SK-N-SH (cell line): ENCODE results near the gene PGD. TPM values are rescaled to one million over a fixed set of nuclear protein-coding genes. Genes with fewer than 3 reads are reported as not detected.
A peak's percentile ranks its signal among the peaks of the same experiment; 100 is the strongest.

Experiments
- CTCF ChIA-PET: fragments of 300-600, 350-600 bp; formaldehyde crosslinking; extraction: SDS; loops from one replicate; lab custom pipeline; 2021; lab: Yijun Ruan, JAX
- POLR2A ChIA-PET: fragments of 350-600 bp; sonication (Branson Sonifier 250); formaldehyde crosslinking; extraction: SDS; loops from one replicate; lab custom pipeline; 2020; ENCODE audit warnings: antibody characterized with exemption, inconsistent platforms; lab: Yijun Ruan, JAX
- DNase-seq: peaks from one replicate; pipeline ENCODE4 v3.0.0; 2012
- H2AFZ ChIP-seq: fragments of 200-600 bp; sonication (generic); 2 replicates; pipeline ENCODE4 v1.8.1; 2016; ENCODE audit warnings: antibody characterized with exemption, mild to moderate bottlenecking, low read depth
- H3F3A ChIP-seq: fragments of 200-600 bp; sonication (generic); replicated peaks from 2 replicates; pipeline ENCODE3; 2016; ENCODE audit warnings: antibody characterized with exemption, mild to moderate bottlenecking; ENCODE audit not compliant: insufficient read depth
- H3K27ac ChIP-seq, 2 experiments: fragments of 200-500 bp in 1 of 2; fragments of 200-600 bp in 1 of 2; sonication (Bioruptor generic) in 1 of 2; sonication (generic), shearing (Covaris generic) in 1 of 2; 2 replicates each; pipeline versions ENCODE4 v1.5.1 to v1.6.1; 2014 to 2016; ENCODE audit warnings: low read depth in 2 of 2, inconsistent platforms in 1 of 2, low read length in 1 of 2, mild to moderate bottlenecking in 1 of 2, mixed read lengths in 1 of 2
- H3K27me3 ChIP-seq: fragments of 200-600 bp; sonication (generic), shearing (Covaris generic); 2 replicates; pipeline ENCODE4 v1.6.1; 2016; ENCODE audit warnings: mixed run types; ENCODE audit not compliant: insufficient read depth
- H3K36me3 ChIP-seq, 2 experiments: fragments of 200-500 bp in 1 of 2; fragments of 200-600 bp in 1 of 2; sonication (Bioruptor generic) in 1 of 2; sonication (generic) in 1 of 2; replicated peaks in 1 of 2; 2 replicates each; pipeline versions ENCODE3 to v1.5.1; 2014 to 2016; ENCODE audit warnings: low read length in 1 of 2, mild to moderate bottlenecking in 1 of 2; ENCODE audit not compliant: insufficient read depth in 2 of 2, control insufficient read depth in 1 of 2
- H3K4me1 ChIP-seq, 2 experiments: fragments of 200-500 bp in 1 of 2; fragments of 200-600 bp in 1 of 2; sonication (Bioruptor generic) in 1 of 2; sonication (generic), shearing (Covaris generic) in 1 of 2; 2 replicates each; pipeline versions ENCODE4 v1.5.1 to v1.6.1; 2014 to 2016; ENCODE audit warnings: low read depth in 1 of 2, low read length in 1 of 2, mixed run types in 1 of 2; ENCODE audit not compliant: insufficient read depth in 2 of 2, control insufficient read depth in 1 of 2
- H3K4me2 ChIP-seq: fragments of 200-600 bp; sonication (generic), shearing (Covaris generic); 2 replicates; pipeline ENCODE4 v1.6.1; 2017; ENCODE audit warnings: mixed run types
- H3K4me3 ChIP-seq, 2 experiments: fragments of 200-500 bp in 1 of 2; fragments of 200-600 bp in 1 of 2; sonication (Bioruptor generic) in 1 of 2; sonication (generic), shearing (Covaris generic) in 1 of 2; 2 replicates each; pipeline versions ENCODE4 v1.5.1 to v1.8.1; 2014 to 2016; ENCODE audit warnings: low read depth in 2 of 2, inconsistent platforms in 1 of 2, low read length in 1 of 2, mild to moderate bottlenecking in 1 of 2, mixed read lengths in 1 of 2, moderate library complexity in 1 of 2
- H3K79me2 ChIP-seq: fragments of 200-600 bp; sonication (generic); 2 replicates; pipeline ENCODE4 v1.8.1; 2017; ENCODE audit warnings: mild to moderate bottlenecking; ENCODE audit not compliant: insufficient read depth
- H3K9ac ChIP-seq: fragments of 200-600 bp; sonication (generic); 2 replicates; pipeline ENCODE4 v1.6.1; 2017; ENCODE audit warnings: mixed run types
- H3K9me2 ChIP-seq: fragments of 200-600 bp; sonication (generic); 2 replicates; pipeline ENCODE4 v1.6.1; 2017; ENCODE audit warnings: mixed run types
- H3K9me3 ChIP-seq: fragments of 200-600 bp; sonication (generic); 2 replicates; pipeline ENCODE4 v1.6.1; 2017; ENCODE audit warnings: mixed run types, mild to moderate bottlenecking, moderate library complexity
- H4K20me1 ChIP-seq: fragments of 200-600 bp; sonication (generic); 2 replicates; pipeline ENCODE4 v1.6.1; 2017; ENCODE audit warnings: mild to moderate bottlenecking, mixed run types; ENCODE audit not compliant: insufficient read depth
- CHD2 ChIP-seq: fragments of 150-350 bp; IDR thresholded peaks from 2 replicates; pipeline ENCODE4 v1.6.1; 2018; ENCODE audit warnings: low read length; ENCODE audit not compliant: partially characterized antibody
- ELF1 ChIP-seq: IDR thresholded peaks from 2 replicates; pipeline ENCODE4 v1.4.0; 2012
- FOSL2 ChIP-seq: IDR thresholded peaks from 2 replicates; pipeline ENCODE4 v1.4.0; 2012; ENCODE audit warnings: low read depth, mild to moderate bottlenecking, moderate library complexity, borderline replicate concordance
- FOXJ3 ChIP-seq: sonication (generic); formaldehyde crosslinking; IDR thresholded peaks from 2 replicates; pipeline ENCODE4 v1.5.1; 2020; ENCODE audit warnings: mild to moderate bottlenecking, missing genetic modification reagents
- GATA2 ChIP-seq: sonication (generic); formaldehyde crosslinking; IDR thresholded peaks from 2 replicates; pipeline ENCODE4 v1.5.0; 2020; ENCODE audit warnings: mild to moderate bottlenecking, missing genetic modification reagents
- JUND ChIP-seq: IDR thresholded peaks from 2 replicates; pipeline ENCODE4 v1.4.0; 2012
- NRF1 ChIP-seq: IDR thresholded peaks from 2 replicates; pipeline ENCODE4 v1.6.1; 2012; ENCODE audit warnings: low read depth, mild to moderate bottlenecking, low read length
- RCOR1 ChIP-seq: fragments of 150-350 bp; IDR thresholded peaks from 2 replicates; pipeline ENCODE4 v1.6.1; 2017; ENCODE audit warnings: antibody characterized with exemption, low read length
- SMC3 ChIP-seq: IDR thresholded peaks from 2 replicates; pipeline ENCODE4 v1.6.1; 2012; ENCODE audit warnings: low read depth, low read length, improper control_type of control experiment
- TCF12 ChIP-seq: IDR thresholded peaks from 2 replicates; pipeline ENCODE4 v1.4.0; 2012
- YY1 ChIP-seq: IDR thresholded peaks from 2 replicates; pipeline ENCODE4 v1.4.0; 2012; ENCODE audit warnings: low read depth, mild to moderate bottlenecking
- WGBS: methylation state at CpG from one replicate; pipeline ENCODE4 v1.1.6; 2017; ENCODE audit warnings: low lambda C conversion rate; 5-methylcytosine and 5-hydroxymethylcytosine counted together
- polyA plus RNA-seq, 3 experiments: library from polyadenylated mRNA; depleted of rRNA; stranded (reverse); fragments of >200 nt; gene quantifications; 2 replicates each; pipeline ENCODE4 v1.2.3, GENCODE V29; 2012
- TF ChIP-seq, protein P1 (sequence below): fragments of 200-600 bp; sonication (generic); IDR thresholded peaks from 2 replicates; pipeline ENCODE4 v1.6.1; 2017; ENCODE audit warnings: antibody characterized with exemption, mild to moderate bottlenecking, moderate library complexity
- TF ChIP-seq, protein P2 (sequence below): fragments of 150-350 bp; IDR thresholded peaks from 2 replicates; pipeline ENCODE4 v1.6.1; 2016; ENCODE audit warnings: mild to moderate bottlenecking, low read depth, low read length
- TF ChIP-seq, protein P3 (sequence below): IDR thresholded peaks from 2 replicates; pipeline ENCODE4 v1.4.0; 2012; ENCODE audit warnings: low read depth
- TF ChIP-seq, protein P4 (sequence below): fragments of 150-350 bp; IDR thresholded peaks from 2 replicates; pipeline ENCODE4 v1.6.1; 2017; ENCODE audit warnings: antibody characterized with exemption, low read length, low read depth, borderline replicate concordance
- TF ChIP-seq, protein P5 (sequence below): IDR thresholded peaks from 2 replicates; pipeline ENCODE4; 2012
- TF ChIP-seq, protein P6 (sequence below): IDR thresholded peaks from 2 replicates; pipeline ENCODE4 v1.4.0; 2012; ENCODE audit warnings: low read depth, borderline replicate concordance

PGD gene
- polyA plus RNA-seq, 1 of the 3 experiments (the other 2 are of a cell fraction) = 76.2 TPM

DNA sequence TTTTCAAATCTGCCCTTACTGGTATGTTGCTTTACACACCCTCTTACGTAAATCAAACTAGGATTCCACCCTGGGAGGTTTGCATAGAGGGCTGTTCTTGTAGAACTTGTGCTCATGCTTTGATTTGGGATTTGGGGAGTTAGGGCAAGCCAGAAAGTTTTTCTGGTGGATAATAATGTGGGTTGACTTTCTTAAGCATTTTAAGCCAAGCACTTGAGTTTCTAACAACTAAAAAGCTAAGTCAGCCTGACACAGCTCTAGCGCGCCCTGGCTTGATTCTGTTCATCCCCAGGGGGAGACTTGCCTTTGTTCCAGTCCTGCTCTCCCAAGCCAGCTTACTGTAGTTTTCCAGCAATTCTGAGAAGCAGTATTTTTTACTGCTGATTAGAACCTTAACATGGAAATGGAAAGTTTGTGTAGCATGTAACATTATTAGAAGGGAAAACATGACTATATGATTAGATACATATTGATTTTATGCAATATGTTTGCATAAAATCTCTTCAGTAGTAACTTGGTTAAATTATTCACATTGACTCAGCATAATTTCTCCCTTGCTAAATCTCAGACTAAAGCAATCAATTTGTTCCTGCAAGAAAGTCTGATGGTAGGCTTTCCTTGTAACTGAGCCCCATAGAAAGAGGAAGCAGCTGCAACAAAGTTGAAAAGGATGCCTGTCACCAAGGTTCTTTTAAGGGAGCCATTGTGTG is 11.0 kb upstream of the PGD start:
- no peaks in the 10 kb centered on the region for H3K36me3 ChIP-seq
- H3K27ac ChIP-seq = peak overlapping the region; percentile 54 to 90
- no peaks in the 10 kb centered on the region for H4K20me1 ChIP-seq
- ChIA-PET CTCF (interaction anchor here (1.1 to 3.6 kb wide), 4 partner anchors 10 to 42 kb away, joined by 6 to 19 read pairs (median 16); partner anchors contain the start of genes CENPS and PGD), POLR2A (interaction anchor here (0.7 to 2.2 kb wide), 2 partner anchors 11 to 42 kb away, joined by 3 to 9 read pairs; partner anchors contain the start of genes CENPS and PGD)
- peak overlapping the region; percentile 58 for H3K9ac ChIP-seq
- H3K4me2 ChIP-seq = peak overlapping the region; percentile 69
- H3K79me2 ChIP-seq = no peaks in the 10 kb centered on the region
- DNase-seq = no peak
- TF ChIP-seq JUND = peak; percentile 28
- TF ChIP-seq SMC3 = no peak
- TF ChIP-seq, protein P1, sequence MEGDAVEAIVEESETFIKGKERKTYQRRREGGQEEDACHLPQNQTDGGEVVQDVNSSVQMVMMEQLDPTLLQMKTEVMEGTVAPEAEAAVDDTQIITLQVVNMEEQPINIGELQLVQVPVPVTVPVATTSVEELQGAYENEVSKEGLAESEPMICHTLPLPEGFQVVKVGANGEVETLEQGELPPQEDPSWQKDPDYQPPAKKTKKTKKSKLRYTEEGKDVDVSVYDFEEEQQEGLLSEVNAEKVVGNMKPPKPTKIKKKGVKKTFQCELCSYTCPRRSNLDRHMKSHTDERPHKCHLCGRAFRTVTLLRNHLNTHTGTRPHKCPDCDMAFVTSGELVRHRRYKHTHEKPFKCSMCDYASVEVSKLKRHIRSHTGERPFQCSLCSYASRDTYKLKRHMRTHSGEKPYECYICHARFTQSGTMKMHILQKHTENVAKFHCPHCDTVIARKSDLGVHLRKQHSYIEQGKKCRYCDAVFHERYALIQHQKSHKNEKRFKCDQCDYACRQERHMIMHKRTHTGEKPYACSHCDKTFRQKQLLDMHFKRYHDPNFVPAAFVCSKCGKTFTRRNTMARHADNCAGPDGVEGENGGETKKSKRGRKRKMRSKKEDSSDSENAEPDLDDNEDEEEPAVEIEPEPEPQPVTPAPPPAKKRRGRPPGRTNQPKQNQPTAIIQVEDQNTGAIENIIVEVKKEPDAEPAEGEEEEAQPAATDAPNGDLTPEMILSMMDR = peak; percentile 28; the same call in 1 of the 2 replicates
- 0 out of 2 replicates have a peak, but pooled peaks have one; percentile 10 for TF ChIP-seq FOSL2
- TF ChIP-seq YY1 = 0 out of 2 replicates have a peak, but pooled peaks have one; percentile 18
- no peaks in the 10 kb centered on the region for H3K9me3 ChIP-seq
- H3K27me3 ChIP-seq = no peaks in the 10 kb centered on the region
- peak overlapping the region in 1 of 2 experiments; percentile 51; a peak in 2 of 4 replicates for H3K4me3 ChIP-seq
- H3K4me1 ChIP-seq = peaks cover 0 to 9% of the 10 kb centered on the region in 2 experiments; a peak in 1 of 4 replicates
- peaks cover 13% of the 10 kb centered on the region for H3F3A ChIP-seq
- H2AFZ ChIP-seq = peak overlapping the region; percentile 86
- WGBS = 68% methylated on average over 3 of the region's 3 CpGs
- no peaks in the 10 kb centered on the region for H3K9me2 ChIP-seq

DNA sequence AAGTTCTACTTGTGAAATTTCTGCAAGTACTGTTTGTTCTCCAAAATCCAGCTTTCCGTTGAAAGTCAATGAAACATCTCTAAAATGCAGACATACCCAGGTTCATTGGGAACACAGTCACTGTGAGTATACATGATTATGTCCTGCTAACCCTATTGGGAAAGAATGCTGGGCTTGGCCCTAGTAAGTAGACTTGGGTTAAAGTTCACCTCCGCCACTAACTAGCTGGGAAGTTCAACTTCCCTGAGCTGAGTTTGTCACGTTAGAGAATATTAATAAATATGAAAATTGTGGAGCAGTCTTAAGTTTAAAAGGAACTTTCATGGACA is 10.5 kb upstream of the PGD start:
- H4K20me1 ChIP-seq = no peaks in the 10 kb centered on the region
- H3K79me2 ChIP-seq = no peaks in the 10 kb centered on the region
- WGBS = 98% methylated on average over 3 of the region's 3 CpGs
- peaks cover 0 to 9% of the 10 kb centered on the region in 2 experiments; a peak in 1 of 4 replicates for H3K4me1 ChIP-seq
- ChIA-PET CTCF (interaction anchor here (1.1 to 3.6 kb wide), 3 partner anchors 11 to 41 kb away, joined by 6 to 18 read pairs (median 15); partner anchors contain the start of gene PGD), POLR2A (interaction anchor here (0.7 to 2.2 kb wide), 2 partner anchors 11 to 42 kb away, joined by 3 to 9 read pairs; partner anchors contain the start of genes CENPS and PGD)
- no peak overlapping the region for H3K9ac ChIP-seq
- H3F3A ChIP-seq = peaks cover 13% of the 10 kb centered on the region
- H3K9me3 ChIP-seq = no peaks in the 10 kb centered on the region
- no peaks in the 10 kb centered on the region for H3K27me3 ChIP-seq
- H2AFZ ChIP-seq = peak overlapping the region; percentile 86
- peak overlapping the region; percentile 69; the same call in 1 of the 2 replicates for H3K4me2 ChIP-seq
- DNase-seq = no peak
- H3K9me2 ChIP-seq = no peaks in the 10 kb centered on the region
- H3K4me3 ChIP-seq = no peak overlapping the region; a peak in 1 of 4 replicates
- H3K36me3 ChIP-seq = no peaks in the 10 kb centered on the region
- no peak for TF ChIP-seq TCF12
- no peak for TF ChIP-seq NRF1
- TF ChIP-seq CHD2 = no peak
- TF ChIP-seq, protein P2, sequence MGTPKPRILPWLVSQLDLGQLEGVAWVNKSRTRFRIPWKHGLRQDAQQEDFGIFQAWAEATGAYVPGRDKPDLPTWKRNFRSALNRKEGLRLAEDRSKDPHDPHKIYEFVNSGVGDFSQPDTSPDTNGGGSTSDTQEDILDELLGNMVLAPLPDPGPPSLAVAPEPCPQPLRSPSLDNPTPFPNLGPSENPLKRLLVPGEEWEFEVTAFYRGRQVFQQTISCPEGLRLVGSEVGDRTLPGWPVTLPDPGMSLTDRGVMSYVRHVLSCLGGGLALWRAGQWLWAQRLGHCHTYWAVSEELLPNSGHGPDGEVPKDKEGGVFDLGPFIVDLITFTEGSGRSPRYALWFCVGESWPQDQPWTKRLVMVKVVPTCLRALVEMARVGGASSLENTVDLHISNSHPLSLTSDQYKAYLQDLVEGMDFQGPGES = no peak
- TF ChIP-seq, protein P3, sequence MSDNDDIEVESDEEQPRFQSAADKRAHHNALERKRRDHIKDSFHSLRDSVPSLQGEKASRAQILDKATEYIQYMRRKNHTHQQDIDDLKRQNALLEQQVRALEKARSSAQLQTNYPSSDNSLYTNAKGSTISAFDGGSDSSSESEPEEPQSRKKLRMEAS = no peak
- no peak for TF ChIP-seq RCOR1
- TF ChIP-seq ELF1 = no peak
- TF ChIP-seq, protein P4, sequence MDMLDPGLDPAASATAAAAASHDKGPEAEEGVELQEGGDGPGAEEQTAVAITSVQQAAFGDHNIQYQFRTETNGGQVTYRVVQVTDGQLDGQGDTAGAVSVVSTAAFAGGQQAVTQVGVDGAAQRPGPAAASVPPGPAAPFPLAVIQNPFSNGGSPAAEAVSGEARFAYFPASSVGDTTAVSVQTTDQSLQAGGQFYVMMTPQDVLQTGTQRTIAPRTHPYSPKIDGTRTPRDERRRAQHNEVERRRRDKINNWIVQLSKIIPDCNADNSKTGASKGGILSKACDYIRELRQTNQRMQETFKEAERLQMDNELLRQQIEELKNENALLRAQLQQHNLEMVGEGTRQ = no peak
- TF ChIP-seq, protein P5, sequence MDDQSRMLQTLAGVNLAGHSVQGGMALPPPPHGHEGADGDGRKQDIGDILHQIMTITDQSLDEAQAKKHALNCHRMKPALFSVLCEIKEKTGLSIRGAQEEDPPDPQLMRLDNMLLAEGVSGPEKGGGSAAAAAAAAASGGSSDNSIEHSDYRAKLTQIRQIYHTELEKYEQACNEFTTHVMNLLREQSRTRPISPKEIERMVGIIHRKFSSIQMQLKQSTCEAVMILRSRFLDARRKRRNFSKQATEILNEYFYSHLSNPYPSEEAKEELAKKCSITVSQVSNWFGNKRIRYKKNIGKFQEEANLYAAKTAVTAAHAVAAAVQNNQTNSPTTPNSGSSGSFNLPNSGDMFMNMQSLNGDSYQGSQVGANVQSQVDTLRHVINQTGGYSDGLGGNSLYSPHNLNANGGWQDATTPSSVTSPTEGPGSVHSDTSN = no peak
- TF ChIP-seq, protein P6, sequence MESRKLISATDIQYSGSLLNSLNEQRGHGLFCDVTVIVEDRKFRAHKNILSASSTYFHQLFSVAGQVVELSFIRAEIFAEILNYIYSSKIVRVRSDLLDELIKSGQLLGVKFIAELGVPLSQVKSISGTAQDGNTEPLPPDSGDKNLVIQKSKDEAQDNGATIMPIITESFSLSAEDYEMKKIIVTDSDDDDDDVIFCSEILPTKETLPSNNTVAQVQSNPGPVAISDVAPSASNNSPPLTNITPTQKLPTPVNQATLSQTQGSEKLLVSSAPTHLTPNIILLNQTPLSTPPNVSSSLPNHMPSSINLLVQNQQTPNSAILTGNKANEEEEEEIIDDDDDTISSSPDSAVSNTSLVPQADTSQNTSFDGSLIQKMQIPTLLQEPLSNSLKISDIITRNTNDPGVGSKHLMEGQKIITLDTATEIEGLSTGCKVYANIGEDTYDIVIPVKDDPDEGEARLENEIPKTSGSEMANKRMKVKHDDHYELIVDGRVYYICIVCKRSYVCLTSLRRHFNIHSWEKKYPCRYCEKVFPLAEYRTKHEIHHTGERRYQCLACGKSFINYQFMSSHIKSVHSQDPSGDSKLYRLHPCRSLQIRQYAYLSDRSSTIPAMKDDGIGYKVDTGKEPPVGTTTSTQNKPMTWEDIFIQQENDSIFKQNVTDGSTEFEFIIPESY = no peak
- TF ChIP-seq GATA2 = no peak
- TF ChIP-seq FOXJ3 (CRISPR knock-in tag) = no peak
- no peak for TF ChIP-seq JUND
- H3K27ac ChIP-seq = peak overlapping the region in 1 of 2 experiments; percentile 90; a peak in 2 of 4 replicates
